HepG2 (cell line): ENCODE results near the gene PTPRCAP. TPM values are rescaled to one million over a fixed set of nuclear protein-coding genes. Genes with fewer than 3 reads are reported as not detected.

Experiments
- ARNT2 ChIP-seq: sonication (generic); formaldehyde crosslinking; IDR thresholded peaks from 2 replicates; pipeline ENCODE4 v1.8.0; 2022; ENCODE audit warnings: mild to moderate bottlenecking, low read depth, missing genetic modification reagents, moderate library complexity
- ARNTL ChIP-seq: sonication (generic); formaldehyde crosslinking; IDR thresholded peaks from 2 replicates; pipeline ENCODE4 v1.4.0; 2020; ENCODE audit warnings: mild to moderate bottlenecking, missing genetic modification reagents
- FOXA1 ChIP-seq, 2 experiments: fragments of 450-650 bp in 1 of 2; sonication (generic) in 1 of 2; formaldehyde crosslinking in 1 of 2; IDR thresholded peaks; 2 replicates each; pipeline versions ENCODE4 v1.4.0 to v1.6.1; 2016 to 2020; ENCODE audit warnings: missing genetic modification reagents in 1 of 2
- FOXC1 ChIP-seq: sonication (generic); formaldehyde crosslinking; IDR thresholded peaks from 2 replicates; pipeline ENCODE4 v1.8.0; 2022; ENCODE audit warnings: mild to moderate bottlenecking, missing genetic modification reagents, borderline replicate concordance
- HDAC6 ChIP-seq: fragments of 200-600 bp; sonication (generic); IDR thresholded peaks from 2 replicates; pipeline ENCODE4 v1.7.0; 2017; ENCODE audit warnings: mild to moderate bottlenecking, antibody characterized with exemption, low read length, low read depth
- KAT2B ChIP-seq: fragments of 150-350 bp; IDR thresholded peaks from 2 replicates; pipeline ENCODE4 v1.6.1; 2014; ENCODE audit warnings: low read depth, low read length, borderline replicate concordance
- KLF12 ChIP-seq: sonication (generic); formaldehyde crosslinking; IDR thresholded peaks from 2 replicates; pipeline ENCODE4 v1.4.0; 2020; ENCODE audit warnings: missing genetic modification reagents, borderline replicate concordance
- MBD4 ChIP-seq: IDR thresholded peaks from 2 replicates; pipeline ENCODE4 v1.6.1; 2012; ENCODE audit warnings: low read length, inconsistent platforms, borderline replicate concordance
- MTERF4 ChIP-seq: sonication (generic); formaldehyde crosslinking; IDR thresholded peaks from 2 replicates; pipeline ENCODE4 v1.8.0; 2023; ENCODE audit warnings: mild to moderate bottlenecking, missing genetic modification reagents
- MXD4 ChIP-seq: IDR thresholded peaks from 2 replicates; pipeline ENCODE4 v1.6.1; 2016; ENCODE audit warnings: mild to moderate bottlenecking, missing biosample characterization, missing genetic modification reagents
- RBM22 ChIP-seq: fragments of 200-400 bp; formaldehyde crosslinking; optimal IDR thresholded peaks from 2 replicates; pipeline ENCODE3; 2017; ENCODE audit warnings: mild to moderate bottlenecking, low read length, moderate library complexity
- SP4 ChIP-seq: sonication (generic); formaldehyde crosslinking; IDR thresholded peaks from 2 replicates; pipeline ENCODE4 v1.8.1; 2023; ENCODE audit warnings: mild to moderate bottlenecking, missing genetic modification reagents
- TFDP1 ChIP-seq: IDR thresholded peaks from 2 replicates; pipeline ENCODE4 v1.6.1; 2016; ENCODE audit warnings: missing compliant biosample characterization, missing genetic modification reagents, borderline replicate concordance
- ZBTB21 ChIP-seq: sonication (generic); formaldehyde crosslinking; IDR thresholded peaks from 2 replicates; pipeline ENCODE4 v1.4.0; 2020; ENCODE audit warnings: missing genetic modification reagents
- ZNF382 ChIP-seq: sonication (generic); formaldehyde crosslinking; IDR thresholded peaks from 2 replicates; pipeline ENCODE4 v1.5.0; 2020; ENCODE audit warnings: missing genetic modification reagents, mild to moderate bottlenecking, borderline replicate concordance
- ZNF614 ChIP-seq: IDR thresholded peaks from 2 replicates; pipeline ENCODE4 v1.6.1; 2018; ENCODE audit warnings: missing biosample characterization, missing genetic modification reagents, inconsistent platforms, borderline replicate concordance
- ZNF644 ChIP-seq: IDR thresholded peaks from 2 replicates; pipeline ENCODE4 v1.6.1; 2016; ENCODE audit warnings: low read depth
- ZNF839 ChIP-seq: sonication (generic); formaldehyde crosslinking; IDR thresholded peaks from 2 replicates; pipeline ENCODE4 v1.4.0; 2020; ENCODE audit warnings: missing genetic modification reagents, mild to moderate bottlenecking, borderline replicate concordance
- ZNF883 ChIP-seq: sonication (generic); formaldehyde crosslinking; IDR thresholded peaks from 2 replicates; pipeline ENCODE4 v1.5.1; 2020; ENCODE audit warnings: mild to moderate bottlenecking, missing genetic modification reagents; ENCODE audit errors: not compliant biosample characterization
- ZSCAN31 ChIP-seq: sonication (generic); formaldehyde crosslinking; IDR thresholded peaks from 2 replicates; pipeline ENCODE4 v1.5.0; 2020; ENCODE audit warnings: low read depth, mild to moderate bottlenecking, missing genetic modification reagents
- polyA plus RNA-seq, 8 experiments: library from polyadenylated mRNA; depleted of rRNA in 3 of 8; stranded (reverse) in 7 of 8; unstranded in 1 of 8; fragments of >200 nt; fragmentation: Illumina TruSeq in 4 of 8; extraction: Trizol in 4 of 8; gene quantifications; 2 replicates each; pipeline versions ENCODE4 v1.2.1 to v1.2.3, GENCODE V29; 2011 to 2016; ENCODE audit warnings: low read depth in 4 of 8, missing spikeins in 1 of 8, mixed read lengths in 1 of 8; ENCODE audit not compliant: insufficient read depth in 1 of 8
- total RNA-seq, 5 experiments: library from RNA; depleted of rRNA; stranded (reverse); fragments of >200 nt; fragmentation: Illumina TruSeq; extraction: Trizol; gene quantifications; 2 replicates each; pipeline ENCODE4 v1.2.3, GENCODE V29; 2016; ENCODE audit warnings: low read depth in 1 of 5

Gene PTPRCAP
- total and polyA plus RNA-seq, 2 of the 13 experiments (the other 11 are each of a cell fraction or from before 2014, with no cell fraction given) = 0.60 to 0.70 TPM

GRCh38 chr11:67482827-67483798 is 45.6 kb upstream of the PTPRCAP start, which contains the start of gene AIP (continued):
- peak; percentile 99 for TF ChIP-seq FOXC1 (CRISPR knock-in tag)
- TF ChIP-seq ARNT2 (CRISPR knock-in tag) = peak; percentile 94
- peak; percentile 49; the same call in 1 of the 2 replicates for TF ChIP-seq KLF12 (CRISPR knock-in tag)
- peak; percentile 98; the same call in 1 of the 2 replicates for TF ChIP-seq MTERF4 (CRISPR knock-in tag)
- no peak for TF ChIP-seq MBD4
- TF ChIP-seq ZSCAN31 (CRISPR knock-in tag) = peak; percentile 96
- TF ChIP-seq ZNF644 (CRISPR knock-in tag) = peak; percentile 50; the same call in 1 of the 2 replicates
- peak; percentile 93; the same call in 1 of the 2 replicates for TF ChIP-seq ZNF614
- peak; percentile 96 for TF ChIP-seq SP4
- no peak for TF ChIP-seq HDAC6
- peak; percentile 100 for TF ChIP-seq TFDP1 (CRISPR knock-in tag)
- TF ChIP-seq KAT2B = no peak
- TF ChIP-seq ZNF839 (CRISPR knock-in tag) = 0 out of 2 replicates have a peak, but pooled peaks have one; percentile 93
- no peak for TF ChIP-seq ZNF382
- peak; percentile 68; the same call in 1 of the 2 replicates for TF ChIP-seq MXD4
- no peak; the same call in 1 of the 2 replicates for TF ChIP-seq ZBTB21 (CRISPR knock-in tag)
- TF ChIP-seq FOXA1 (IDR thresholded peaks at IDR 0.05) = no peak
- TF ChIP-seq FOXA1 (CRISPR knock-in tag; IDR thresholded peaks at IDR 0.05) = 0 out of 2 replicates have a peak, but pooled peaks have one; percentile 20
- peak; percentile 100 for TF ChIP-seq ZNF883 (CRISPR knock-in tag)
- no peak for TF ChIP-seq RBM22
- peak; percentile 88 for TF ChIP-seq ARNTL (CRISPR knock-in tag)
